H9 (cell line): ENCODE measurements around the gene SLC16A6. TPM values are rescaled to one million over a fixed set of nuclear protein-coding genes. Genes with fewer than 3 reads are reported as not detected.

Experiments
- DNase-seq: peaks from one replicate; pipeline ENCODE4 v3.0.0-alpha.2; 2017
- H2AFZ ChIP-seq: one replicate; pipeline ENCODE4 v1.6.1; 2013; ENCODE audit warnings: mild to moderate bottlenecking, low read length, control low read depth, moderate library complexity
- H2AK5ac ChIP-seq: 2 replicates; pipeline ENCODE4 v1.6.1; 2013; ENCODE audit warnings: low read length, control low read depth, mixed read lengths; ENCODE audit not compliant: insufficient read length
- H2BK120ac ChIP-seq: one replicate; pipeline ENCODE4 v1.6.1; 2013; ENCODE audit warnings: low read depth, mild to moderate bottlenecking, low read length, control low read depth, inconsistent platforms; ENCODE audit not compliant: poor library complexity, severe bottlenecking
- H2BK12ac ChIP-seq: 2 replicates; pipeline ENCODE4 v1.6.1; 2013; ENCODE audit warnings: low read length, control low read depth, mixed read lengths, low read depth; ENCODE audit not compliant: insufficient read length
- H2BK15ac ChIP-seq: 2 replicates; pipeline ENCODE4 v1.6.1; 2013; ENCODE audit warnings: low read depth, low read length, control low read depth
- H2BK20ac ChIP-seq: one replicate; pipeline ENCODE4 v1.6.1; 2013; ENCODE audit warnings: low read depth, mild to moderate bottlenecking, low read length, control low read depth, inconsistent platforms; ENCODE audit not compliant: poor library complexity, severe bottlenecking
- H2BK5ac ChIP-seq: 2 replicates; pipeline ENCODE4 v1.6.1; 2013; ENCODE audit warnings: low read length, control low read depth, mixed read lengths; ENCODE audit not compliant: insufficient read length
- H3K14ac ChIP-seq: 2 replicates; pipeline ENCODE4 v1.6.1; 2013; ENCODE audit warnings: low read length, control low read depth; ENCODE audit not compliant: insufficient read depth
- H3K18ac ChIP-seq: 2 replicates; pipeline ENCODE4 v1.6.1; 2013; ENCODE audit warnings: low read depth, mild to moderate bottlenecking, mixed read lengths, low read length, control low read depth; ENCODE audit not compliant: insufficient read length
- H3K23ac ChIP-seq: 2 replicates; pipeline ENCODE4 v1.6.1; 2013; ENCODE audit warnings: low read length, control low read depth, mixed read lengths, low read depth; ENCODE audit not compliant: insufficient read length
- H3K23me2 ChIP-seq: 2 replicates; pipeline ENCODE4 v1.6.1; 2013; ENCODE audit warnings: low read depth, mild to moderate bottlenecking, mixed read lengths, low read length, control low read depth; ENCODE audit not compliant: insufficient read length, poor library complexity, severe bottlenecking
- H3K27ac ChIP-seq: 2 replicates; pipeline ENCODE4 v1.5.1; 2013; ENCODE audit warnings: low read length, control low read depth, mixed read lengths, low read depth; ENCODE audit not compliant: insufficient read length
- H3K27me3 ChIP-seq: 2 replicates; pipeline ENCODE4 v1.6.1; 2013; ENCODE audit warnings: low read length, control low read depth, inconsistent platforms; ENCODE audit not compliant: insufficient read depth
- H3K4ac ChIP-seq: 2 replicates; pipeline ENCODE4 v1.6.1; 2013; ENCODE audit warnings: low read depth, mild to moderate bottlenecking, control low read depth, inconsistent platforms, low read length, moderate library complexity
- H3K4me1 ChIP-seq: 2 replicates; pipeline ENCODE4 v1.6.1; 2013; ENCODE audit warnings: low read length, control low read depth, inconsistent platforms; ENCODE audit not compliant: insufficient read depth
- H3K4me2 ChIP-seq: 2 replicates; pipeline ENCODE4 v1.6.1; 2013; ENCODE audit warnings: low read length, control low read depth, mixed read lengths; ENCODE audit not compliant: insufficient read length, insufficient read depth
- H3K56ac ChIP-seq: 2 replicates; pipeline ENCODE4 v1.6.1; 2013; ENCODE audit warnings: low read depth, mild to moderate bottlenecking, mixed read lengths, low read length, control low read depth; ENCODE audit not compliant: insufficient read length
- H3K79me1 ChIP-seq: 2 replicates; pipeline ENCODE4 v1.6.1; 2013; ENCODE audit warnings: low read depth, mild to moderate bottlenecking, moderate library complexity, low read length, control low read depth, inconsistent platforms; ENCODE audit not compliant: insufficient read depth, poor library complexity, severe bottlenecking
- H3K79me2 ChIP-seq: 2 replicates; pipeline ENCODE4 v1.6.1; 2013; ENCODE audit warnings: low read length, control low read depth, inconsistent platforms; ENCODE audit not compliant: insufficient read depth
- H3K9ac ChIP-seq: 2 replicates; pipeline ENCODE4 v1.6.1; 2013; ENCODE audit warnings: low read length, control low read depth, mixed read lengths; ENCODE audit not compliant: insufficient read length; ENCODE audit errors: extremely low read depth
- H3K9me3 ChIP-seq: one replicate; pipeline ENCODE4 v1.6.1; 2013; ENCODE audit warnings: low read depth, low read length, inconsistent platforms; ENCODE audit not compliant: control insufficient read depth
- H3T11ph ChIP-seq: one replicate; pipeline ENCODE4 v1.6.1; 2013; ENCODE audit warnings: mild to moderate bottlenecking, low read length, control low read depth, inconsistent platforms
- H4K20me1 ChIP-seq: one replicate; pipeline ENCODE4 v1.6.1; 2013; ENCODE audit not compliant: control insufficient read depth, insufficient read length, insufficient read depth
- H4K5ac ChIP-seq: 2 replicates; pipeline ENCODE4 v1.6.1; 2013; ENCODE audit warnings: low read depth, mild to moderate bottlenecking, mixed read lengths, low read length, control low read depth; ENCODE audit not compliant: insufficient read length
- H4K8ac ChIP-seq: replicated peaks from 2 replicates; pipeline ENCODE4 v1.6.1; 2013; ENCODE audit warnings: low read length, control low read depth, mixed read lengths, low read depth; ENCODE audit not compliant: insufficient read length
- H4K91ac ChIP-seq: 2 replicates; pipeline ENCODE4 v1.6.1; 2013; ENCODE audit warnings: low read depth, mild to moderate bottlenecking, moderate library complexity, mixed read lengths, low read length, control low read depth; ENCODE audit not compliant: insufficient read length
- H3K27ac Mint-ChIP-seq, 3 experiments: 2 replicates in 2 of 3; 3 replicates in 1 of 3; pipeline ENCODE4 v1.8.0; 2020 to 2021; ENCODE audit warnings: mixed read lengths in 3 of 3, mild to moderate bottlenecking in 1 of 3, moderate library complexity in 1 of 3
- H3K27me3 Mint-ChIP-seq: 2 replicates; pipeline ENCODE4 v1.8.0; 2021; ENCODE audit warnings: low read depth, mild to moderate bottlenecking, moderate library complexity, mixed read lengths
- H3K36me3 Mint-ChIP-seq, 3 experiments: 2 replicates in 2 of 3; 3 replicates in 1 of 3; pipeline ENCODE4 v1.8.0; 2020 to 2021; ENCODE audit warnings: low read depth in 3 of 3, mixed read lengths in 3 of 3; ENCODE audit not compliant: insufficient read depth in 1 of 3
- H3K4me1 Mint-ChIP-seq, 2 experiments: 2 replicates each; pipeline ENCODE4 v1.8.0; 2020; ENCODE audit warnings: mixed read lengths in 2 of 2
- H3K4me3 Mint-ChIP-seq, 2 experiments: 2 replicates in 1 of 2; 3 replicates in 1 of 2; pipeline ENCODE4 v1.8.0; 2020 to 2021; ENCODE audit warnings: mild to moderate bottlenecking in 2 of 2, mixed read lengths in 2 of 2, moderate library complexity in 1 of 2
- H3K9me3 Mint-ChIP-seq, 2 experiments: 2 replicates in 1 of 2; 3 replicates in 1 of 2; pipeline ENCODE4 v1.8.0; 2020; ENCODE audit warnings: mild to moderate bottlenecking in 2 of 2, mixed read lengths in 2 of 2, moderate library complexity in 1 of 2
- CTCF ChIP-seq: fragments of 200-600 bp; sonication (generic); conservative IDR thresholded peaks from 3 replicates; pipeline ENCODE4 v1.8.0; 2021; ENCODE audit warnings: antibody characterized with exemption, mild to moderate bottlenecking
- WGBS: extraction: QIAGEN DNeasy Blood & Tissue Kit; methylation state at CpG from one replicate; pipeline ENCODE4 v1.1.7; 2013; ENCODE audit warnings: missing lambda C conversion rate, low lambda C conversion rate, mixed read lengths; ENCODE audit not compliant: insufficient read length; ENCODE audit errors: extremely low coverage; 5-methylcytosine and 5-hydroxymethylcytosine counted together
- total RNA-seq: library from RNA; stranded (reverse); gene quantifications from 2 replicates; pipeline ENCODE4 v1.2.1, GENCODE V29; 2021

Gene SLC16A6
- total RNA-seq, 1 experiment from 2014 or later: 0.33 TPM

GRCh38 chr17:68304706-68305105, 13.8 kb upstream of the SLC16A6 start:
- Histone ChIP-seq H2BK12ac (no peak overlapping the region), H4K91ac (no peak overlapping the region), H3K4ac (no peak overlapping the region), H2BK120ac (no peak overlapping the region), H3K79me2 (no peaks in the 10 kb centered on the region), H4K8ac (no peak overlapping the region), H3K27me3 (no peaks in the 10 kb centered on the region), H4K20me1 (no peaks in the 10 kb centered on the region), H3T11ph (no peak overlapping the region), H3K23me2 (no peaks in the 10 kb centered on the region), H3K9me3 (no peaks in the 10 kb centered on the region), H4K5ac (no peak overlapping the region), H3K4me1 (peaks cover 3% of the 10 kb centered on the region; the same call in 1 of the 2 replicates), H2BK5ac (no peak overlapping the region), H3K27ac (no peak overlapping the region), H3K23ac (no peak overlapping the region), H3K14ac (no peak overlapping the region), H3K9ac (no peak overlapping the region), H3K79me1 (no peaks in the 10 kb centered on the region), H3K56ac (no peak overlapping the region), H2AK5ac (no peak overlapping the region), H3K4me2 (no peak overlapping the region), H2AFZ (no peak overlapping the region), H2BK15ac (no peak overlapping the region), H2BK20ac (no peak overlapping the region), H3K18ac (no peak overlapping the region)
- Mint-ChIP-seq H3K4me3 (no peak overlapping the region; a peak in 1 of 5 replicates), H3K36me3 (peaks cover 16 to 25% (median 16%) of the 10 kb centered on the region in 3 experiments), H3K4me1 (peaks cover 18 to 30% of the 10 kb centered on the region in 2 experiments), H3K27ac (no peak overlapping the region), H3K9me3 (peaks cover 0 to 5% of the 10 kb centered on the region in 2 experiments; a peak in 1 of 5 replicates), H3K27me3 (peaks cover 12% of the 10 kb centered on the region)
- no peak for DNase-seq
- no CpG with 5 or more reads among the region's 6 CpGs for WGBS
- TF ChIP-seq CTCF: no peak
